HT-29 (cell line): ENCODE measurements around the gene MX2. TPM values are rescaled to one million over a fixed set of nuclear protein-coding genes. Genes with fewer than 3 reads are reported as not detected.
"Not testable (repeated sequence)": the region's sequence is repeated elsewhere in the genome, so short reads cannot be mapped to it uniquely, and the experiment has no call there.

ENCODE experiments used
- DNase-seq: peaks from one replicate; pipeline ENCODE4 v3.0.0-alpha.2; 2015; ENCODE audit warnings: low spot score
- total RNA-seq: library from RNA; depleted of rRNA; stranded (reverse); fragments of >200 nt; shearing (Covaris generic); gene quantifications from 2 replicates; pipeline ENCODE4 v1.2.3, GENCODE V29; 2014

MX2 gene
- total RNA-seq, 1 experiment from 2014 or later, result 3.4 TPM

- DNase-seq, result no peak
These were observed 28.1 kb upstream of the MX2 start for GRCh38 chr21:41333752-41334151.

GRCh38 chr21:41337515-41337914 is 24.3 kb upstream of the MX2 start:
- DNase-seq, result no peak

- no peak for DNase-seq
These were observed 23.4 kb upstream of the MX2 start for GRCh38 chr21:41338455-41338854.

- no peak for DNase-seq
These were observed 19.8 kb upstream of the MX2 start for GRCh38 chr21:41342035-41342434.

- DNase-seq, result no peak
These were observed 17.7 kb upstream of the MX2 start for GRCh38 chr21:41344146-41344545.

- no peak for DNase-seq
These were observed 16.5 kb upstream of the MX2 start for GRCh38 chr21:41345356-41345755.

- DNase-seq, result no peak
These were observed 15.7 kb upstream of the MX2 start for GRCh38 chr21:41345934-41346685.

- DNase-seq, result no peak
These were observed 15.1 kb upstream of the MX2 start for GRCh38 chr21:41346758-41347157.

GRCh38 chr21:41348434-41348833 is 13.4 kb upstream of the MX2 start:
- DNase-seq, result no peak

GRCh38 chr21:41349126-41349525 is 12.7 kb upstream of the MX2 start:
- DNase-seq, result no peak

- no peak for DNase-seq
These were observed 12.0 kb upstream of the MX2 start for GRCh38 chr21:41349619-41350390.

GRCh38 chr21:41350436-41351155 is 11.2 kb upstream of the MX2 start:
- no peak for DNase-seq

- no peak for DNase-seq
These were observed 4.3 kb upstream of the MX2 start for GRCh38 chr21:41357546-41357945.

GRCh38 chr21:41358193-41359166 is 3.3 kb upstream of the MX2 start:
- DNase-seq, result no peak

GRCh38 chr21:41359286-41359685 is 2.5 kb upstream of the MX2 start:
- no peak for DNase-seq

GRCh38 chr21:41359754-41360071 is 2.1 kb upstream of the MX2 start:
- DNase-seq, result not testable (repeated sequence)

- DNase-seq, result peak; percentile 48
These were observed 1.6 kb upstream of the MX2 start for GRCh38 chr21:41360072-41360821.

GRCh38 chr21:41361053-41361785 is 608 bp upstream of the MX2 start:
- DNase-seq, result no peak

GRCh38 chr21:41362605-41363369 is 960 bp downstream of the MX2 start:
- no peak for DNase-seq
